ENCODE measurements around the gene IFIT5.

DNA sequence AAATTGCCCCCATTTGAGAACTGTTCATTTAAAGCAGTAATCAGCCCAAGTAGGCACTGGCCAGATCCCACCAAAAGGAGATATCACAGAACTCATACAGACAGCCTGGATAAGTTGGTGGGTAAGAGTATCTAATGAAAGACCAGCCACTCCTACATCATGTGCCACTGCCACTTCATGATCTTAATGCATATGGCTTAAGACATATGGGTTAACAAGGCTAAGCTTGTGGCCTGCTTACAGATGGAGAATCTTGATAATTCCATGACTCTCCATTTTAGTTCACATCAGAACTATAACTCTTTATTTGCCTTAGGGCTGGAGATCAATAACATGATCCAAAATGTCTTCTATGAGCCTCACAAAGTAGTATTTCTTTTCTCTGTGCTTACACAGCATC, 43.3 kb upstream of the IFIT5 start:
- TF ChIP-seq EP300 (IDR thresholded peaks at IDR 0.05): no peak
- no peak for TF ChIP-seq POLR2A (IDR thresholded peaks at IDR 0.05)

All from tibial nerve (tissue), 3 donors.